BLaER1 treated with 17β-estradiol and CSF1 and Interleukin-3, amounts not matched to agents 10 nM and 100 nM (cell line): ENCODE data around the gene TMEM42.

Experiments used
- H3K27ac ChIP-seq, 11 experiments: shearing (Covaris generic); formaldehyde crosslinking; 2 replicates each; pipeline ENCODE4 v1.8.1; 2022
- H3K27me3 ChIP-seq, 11 experiments: shearing (Covaris generic); formaldehyde crosslinking; 2 replicates each; pipeline ENCODE4 v1.8.1; 2022
- H3K36me3 ChIP-seq, 11 experiments: shearing (Covaris generic); formaldehyde crosslinking; 2 replicates each; pipeline ENCODE4 v1.8.1; 2022
- H3K4me1 ChIP-seq, 10 experiments: shearing (Covaris generic); formaldehyde crosslinking; 2 replicates each; pipeline ENCODE4 v1.8.1; 2022
- H3K4me2 ChIP-seq, 11 experiments: shearing (Covaris generic); formaldehyde crosslinking; 2 replicates each; pipeline ENCODE4 v1.8.1; 2022
- H3K4me3 ChIP-seq, 10 experiments: shearing (Covaris generic); formaldehyde crosslinking; 2 replicates each; pipeline ENCODE4 v1.8.1; 2022
- H3K9ac ChIP-seq, 11 experiments: shearing (Covaris generic); formaldehyde crosslinking; 2 replicates each; pipeline ENCODE4 v1.8.1; 2022
- H3K9me3 ChIP-seq, 11 experiments: shearing (Covaris generic); formaldehyde crosslinking; replicated peaks in 1 of 11; 2 replicates each; pipeline ENCODE4 v1.8.1; 2022
- H4K20me1 ChIP-seq, 11 experiments: shearing (Covaris generic); formaldehyde crosslinking; 2 replicates each; pipeline ENCODE4 v1.8.1; 2022
- Cebpa-rat ChIP-seq, 11 experiments: shearing (Covaris generic); IDR thresholded peaks; 2 replicates each; pipeline ENCODE4 v1.8.1; 2022

TMEM42 gene

GRCh38 chr3:44899683-44900367 lies 38.1 kb downstream of the TMEM42 start:
- H3K27ac ChIP-seq: no peak overlapping the region
- no peak overlapping the region for H3K9ac ChIP-seq
- H3K27me3 ChIP-seq: no peaks in the 10 kb centered on the region
- H3K4me2 ChIP-seq: no peak overlapping the region
- no peak for TF ChIP-seq Cebpa-rat (IDR thresholded peaks at IDR 0.05)
- no peaks in the 10 kb centered on the region for H3K9me3 ChIP-seq
- no peak overlapping the region for H3K4me3 ChIP-seq
- H4K20me1 ChIP-seq: no peaks in the 10 kb centered on the region
- H3K36me3 ChIP-seq: no peaks in the 10 kb centered on the region
- H3K4me1 ChIP-seq: peaks cover 0 to 8% (median 2%) of the 10 kb centered on the region in 10 experiments; a peak in 5 of 20 replicates

DNA sequence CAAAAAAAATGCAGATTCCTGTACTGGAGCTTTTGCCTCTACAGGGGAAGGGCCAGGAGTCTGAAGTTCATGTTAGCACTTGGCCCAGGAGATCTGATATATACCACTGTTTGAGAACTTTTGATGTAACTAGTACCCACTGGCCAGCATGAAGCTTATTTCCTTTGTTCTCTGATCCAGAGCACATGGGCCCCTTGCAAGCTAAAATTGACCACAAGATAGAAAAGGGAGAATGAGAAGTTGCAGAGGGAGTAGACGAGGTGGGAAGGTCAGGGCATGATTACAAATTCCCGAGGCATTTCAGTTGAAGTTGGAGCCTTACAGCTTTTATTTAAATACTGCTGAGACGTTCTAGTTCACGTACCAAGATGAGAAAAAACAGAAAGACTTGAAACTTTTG lies 40.9 kb downstream of the TMEM42 start:
- no peak overlapping the region for H3K27ac ChIP-seq
- peaks cover 0 to 4% (median 0%) of the 10 kb centered on the region in 10 experiments; a peak in 2 of 20 replicates for H3K4me1 ChIP-seq
- no peaks in the 10 kb centered on the region for H3K36me3 ChIP-seq
- no peak overlapping the region for H3K9ac ChIP-seq
- H3K27me3 ChIP-seq: no peaks in the 10 kb centered on the region
- H4K20me1 ChIP-seq: no peaks in the 10 kb centered on the region
- H3K4me3 ChIP-seq: no peak overlapping the region
- TF ChIP-seq Cebpa-rat (IDR thresholded peaks at IDR 0.05): no peak
- H3K9me3 ChIP-seq: no peaks in the 10 kb centered on the region
- no peak overlapping the region for H3K4me2 ChIP-seq

DNA sequence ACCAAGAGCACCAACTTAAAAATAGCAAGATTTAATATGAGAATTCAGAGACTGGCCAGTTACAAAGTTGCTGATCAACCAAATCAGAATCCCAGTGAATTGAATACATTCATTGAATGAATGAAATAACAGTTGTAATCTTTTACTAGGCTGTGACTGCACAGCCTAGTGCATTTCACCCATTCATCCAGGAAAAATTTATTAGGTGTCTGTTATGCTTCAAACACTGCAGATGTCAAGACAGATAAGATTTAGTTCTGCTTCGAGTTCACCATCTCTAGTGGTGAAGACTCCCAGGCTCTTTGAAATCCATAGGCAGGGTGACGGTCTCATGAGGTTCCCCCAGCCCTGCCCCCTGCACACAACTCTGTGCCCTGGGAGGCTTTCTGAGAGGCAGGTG lies 41.6 kb downstream of the TMEM42 start:
- H3K9ac ChIP-seq: no peak overlapping the region
- no peak overlapping the region for H3K27ac ChIP-seq
- H3K4me2 ChIP-seq: no peak overlapping the region
- H3K9me3 ChIP-seq: no peaks in the 10 kb centered on the region
- no peaks in the 10 kb centered on the region for H4K20me1 ChIP-seq
- no peak overlapping the region for H3K4me3 ChIP-seq
- no peaks in the 10 kb centered on the region for H3K27me3 ChIP-seq
- no peaks in the 10 kb centered on the region for H3K36me3 ChIP-seq
- TF ChIP-seq Cebpa-rat (IDR thresholded peaks at IDR 0.05): no peak
- H3K4me1 ChIP-seq: peaks cover 0 to 6% (median 0%) of the 10 kb centered on the region in 10 experiments; a peak in 2 of 20 replicates

DNA sequence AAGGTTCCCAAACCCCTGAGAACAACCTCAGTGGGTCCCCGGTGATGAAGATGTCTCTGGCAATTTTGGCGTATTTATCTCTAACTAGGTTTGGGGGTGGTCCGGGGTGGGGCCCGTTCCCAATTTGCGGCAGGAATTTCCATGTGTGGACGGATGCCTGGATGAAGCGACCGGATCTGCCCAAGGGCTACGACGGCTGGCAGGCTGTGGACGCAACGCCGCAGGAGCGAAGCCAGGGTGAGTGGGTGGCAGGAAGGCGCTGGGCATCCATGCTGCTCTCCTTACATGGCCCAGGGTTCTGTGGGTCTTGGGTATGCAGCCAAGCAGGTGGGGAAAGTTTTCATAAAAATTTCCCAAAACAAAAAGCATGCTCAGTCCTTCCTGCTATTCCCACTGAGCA lies 42.0 kb downstream of the TMEM42 start:
- no peak overlapping the region for H3K27ac ChIP-seq
- H3K9ac ChIP-seq: no peak overlapping the region
- H3K36me3 ChIP-seq: no peaks in the 10 kb centered on the region
- H3K4me3 ChIP-seq: no peak overlapping the region
- no peak for TF ChIP-seq Cebpa-rat (IDR thresholded peaks at IDR 0.05)
- H3K9me3 ChIP-seq: peaks cover 0 to 3% (median 1%) of the 10 kb centered on the region in 11 experiments; a peak in 8 of 22 replicates
- H3K27me3 ChIP-seq: no peaks in the 10 kb centered on the region
- peaks cover 0 to 6% (median 0%) of the 10 kb centered on the region in 10 experiments; a peak in 2 of 20 replicates for H3K4me1 ChIP-seq
- H4K20me1 ChIP-seq: no peaks in the 10 kb centered on the region
- H3K4me2 ChIP-seq: no peak overlapping the region

DNA sequence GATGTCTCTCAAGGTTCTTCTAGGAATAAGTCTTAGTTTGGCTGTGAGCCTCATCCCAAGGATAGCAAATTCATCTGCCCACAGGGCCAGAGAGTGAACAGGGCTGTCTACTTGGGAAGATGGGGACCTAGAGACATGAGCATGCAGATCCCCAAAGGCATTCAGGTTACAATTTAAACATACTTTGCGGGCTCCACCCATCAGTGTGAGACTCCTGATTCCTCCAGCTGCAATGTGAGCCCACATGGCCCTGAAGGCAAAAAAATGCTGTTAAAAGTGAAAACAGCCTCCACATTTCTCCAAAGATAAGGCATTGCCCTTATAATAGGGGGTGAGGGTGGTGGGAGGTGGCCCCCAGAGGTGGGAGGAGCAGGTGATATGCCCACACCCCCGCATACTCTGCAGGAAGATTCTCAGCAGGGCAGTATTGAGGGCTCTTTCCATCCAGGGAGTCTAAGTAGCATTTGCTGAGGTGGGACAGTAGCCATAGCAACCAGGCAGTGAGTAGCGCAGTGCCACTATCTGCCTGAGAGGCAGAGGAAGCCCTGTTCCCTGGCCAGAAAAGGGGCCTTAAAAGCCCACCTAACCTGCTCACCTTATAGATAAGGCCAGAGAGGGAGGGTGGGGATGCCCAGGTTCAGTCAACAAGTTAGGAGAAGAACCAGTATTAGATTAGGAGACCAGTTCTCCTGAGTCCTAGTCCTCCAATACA lies 43.9 kb downstream of the TMEM42 start:
- no peak overlapping the region for H3K9ac ChIP-seq
- no peak for TF ChIP-seq Cebpa-rat (IDR thresholded peaks at IDR 0.05)
- no peaks in the 10 kb centered on the region for H3K36me3 ChIP-seq
- H3K4me1 ChIP-seq: peaks cover 0 to 6% (median 0%) of the 10 kb centered on the region in 10 experiments; a peak in 2 of 20 replicates
- H4K20me1 ChIP-seq: no peaks in the 10 kb centered on the region
- H3K4me2 ChIP-seq: no peak overlapping the region
- H3K4me3 ChIP-seq: no peak overlapping the region
- H3K9me3 ChIP-seq: peaks cover 5 to 22% (median 13%) of the 10 kb centered on the region in 11 experiments; a peak in 14 of 22 replicates
- H3K27me3 ChIP-seq: no peaks in the 10 kb centered on the region
- no peak overlapping the region for H3K27ac ChIP-seq

DNA sequence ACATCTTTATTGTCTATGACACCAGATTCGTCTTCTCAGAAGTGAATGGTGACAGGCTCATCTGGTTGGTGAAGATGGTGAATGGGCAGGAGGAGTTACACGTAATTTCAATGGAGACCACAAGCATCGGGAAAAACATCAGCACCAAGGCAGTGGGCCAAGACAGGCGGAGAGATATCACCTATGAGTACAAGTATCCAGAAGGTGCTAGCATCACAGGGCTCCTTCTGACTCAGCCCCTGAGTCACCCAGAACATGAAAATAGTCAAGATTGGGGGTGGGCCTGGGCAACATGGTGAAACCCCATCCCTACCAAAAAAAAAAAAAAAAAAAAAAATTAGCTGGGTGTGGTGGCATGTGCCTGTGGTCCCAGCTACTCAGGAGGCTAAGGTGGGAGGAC lies 45.3 kb downstream of the TMEM42 start:
- H3K9me3 ChIP-seq: peaks cover 5 to 34% (median 16%) of the 10 kb centered on the region in 11 experiments; a peak in 15 of 22 replicates
- H4K20me1 ChIP-seq: no peaks in the 10 kb centered on the region
- no peak overlapping the region for H3K27ac ChIP-seq

DNA sequence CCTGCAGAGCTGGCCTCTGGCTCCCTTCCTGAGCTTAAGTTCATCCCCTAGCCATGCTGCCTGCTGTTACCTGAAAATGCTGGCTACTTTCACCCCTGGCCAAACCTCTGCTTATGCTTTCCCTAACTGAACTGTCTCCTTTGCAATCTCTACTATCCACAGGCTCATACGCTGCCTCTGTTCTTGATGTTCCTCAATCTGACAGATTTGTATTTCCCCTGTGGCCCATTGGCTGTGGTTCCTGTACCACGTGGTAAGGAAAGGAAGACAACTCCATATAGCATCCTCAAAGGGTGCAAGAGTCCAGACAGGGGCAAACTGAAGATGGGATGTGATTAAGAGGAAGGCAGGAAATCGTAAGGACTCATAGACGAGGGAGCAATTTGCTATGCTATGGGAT lies 45.9 kb downstream of the TMEM42 start:
- Histone ChIP-seq H3K9ac (no peak overlapping the region), H3K4me3 (no peak overlapping the region), H3K27me3 (no peaks in the 10 kb centered on the region), H3K4me1 (peaks cover 0 to 6% (median 0%) of the 10 kb centered on the region in 10 experiments; a peak in 2 of 20 replicates), H3K4me2 (no peak overlapping the region; a peak in 1 of 22 replicates), H3K9me3 (peaks cover 5 to 34% (median 16%) of the 10 kb centered on the region in 11 experiments; a peak in 15 of 22 replicates), H3K27ac (no peak overlapping the region), H3K36me3 (no peaks in the 10 kb centered on the region), H4K20me1 (no peaks in the 10 kb centered on the region)
- TF ChIP-seq Cebpa-rat (IDR thresholded peaks at IDR 0.05): no peak

More for the DNA sequence above, 45.3 kb downstream of the TMEM42 start:
- no peaks in the 10 kb centered on the region for H3K27me3 ChIP-seq
- no peak overlapping the region for H3K4me3 ChIP-seq
- no peak overlapping the region for H3K9ac ChIP-seq
- H3K4me2 ChIP-seq: no peak overlapping the region
- peaks cover 0 to 6% (median 0%) of the 10 kb centered on the region in 10 experiments; a peak in 2 of 20 replicates for H3K4me1 ChIP-seq
- no peaks in the 10 kb centered on the region for H3K36me3 ChIP-seq
- no peak for TF ChIP-seq Cebpa-rat (IDR thresholded peaks at IDR 0.05)

GRCh38 chr3:44909063-44909462 lies 47.4 kb downstream of the TMEM42 start:
- Histone ChIP-seq H3K27me3 (no peaks in the 10 kb centered on the region), H3K4me3 (no peak overlapping the region), H4K20me1 (no peaks in the 10 kb centered on the region), H3K36me3 (no peaks in the 10 kb centered on the region), H3K27ac (no peak overlapping the region), H3K9ac (no peak overlapping the region), H3K9me3 (peaks cover 5 to 34% (median 16%) of the 10 kb centered on the region in 11 experiments; a peak in 15 of 22 replicates), H3K4me1 (peaks cover 0 to 6% (median 0%) of the 10 kb centered on the region in 10 experiments; a peak in 2 of 20 replicates), H3K4me2 (no peak overlapping the region)
- no peak for TF ChIP-seq Cebpa-rat (IDR thresholded peaks at IDR 0.05)

DNA sequence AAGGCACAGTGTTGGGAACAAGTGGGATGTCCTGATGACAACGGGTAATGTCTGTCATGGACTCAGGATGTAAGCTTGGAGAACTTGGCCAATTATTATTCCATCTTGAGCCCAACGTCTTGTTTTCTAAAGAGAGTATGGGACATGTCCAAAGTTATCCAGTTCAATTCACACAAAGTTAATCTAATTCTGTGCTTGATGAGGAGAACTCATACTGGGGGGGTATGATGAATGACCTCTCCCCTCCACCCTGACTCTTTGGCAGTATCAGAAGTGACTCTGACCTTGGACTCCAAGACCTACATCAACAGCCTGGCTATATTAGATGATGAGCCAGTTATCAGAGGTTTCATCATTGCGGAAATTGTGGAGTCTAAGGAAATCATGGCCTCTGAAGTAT lies 49.0 kb downstream of the TMEM42 start:
- Histone ChIP-seq H3K4me1 (peaks cover 0 to 6% (median 0%) of the 10 kb centered on the region in 10 experiments; a peak in 4 of 20 replicates), H3K27me3 (no peaks in the 10 kb centered on the region), H4K20me1 (no peaks in the 10 kb centered on the region), H3K9ac (no peak overlapping the region), H3K36me3 (no peaks in the 10 kb centered on the region; a peak in 1 of 22 replicates), H3K4me2 (no peak overlapping the region), H3K4me3 (no peak overlapping the region), H3K27ac (no peak overlapping the region), H3K9me3 (peaks cover 5 to 34% (median 16%) of the 10 kb centered on the region in 11 experiments; a peak in 15 of 22 replicates)
- TF ChIP-seq Cebpa-rat (IDR thresholded peaks at IDR 0.05): no peak
